A549 (cell line): ENCODE measurements around the gene FBXL20. TPM values are rescaled to one million over a fixed set of nuclear protein-coding genes. Genes with fewer than 3 reads are reported as not detected.

ENCODE experiments used
- ATAC-seq, 2 experiments: fragments of 200-7000 bp in 1 of 2; fragments of >200 bp in 1 of 2; cut with Nextera tagmentation in 1 of 2; cut with Tn5 transposase in 1 of 2; 3 replicates each; pipeline versions ENCODE4 v1.8.0 to v1.9.1; 2018 to 2020; ENCODE audit warnings: mild to moderate bottlenecking in 1 of 2, moderate library complexity in 1 of 2
- CTCF ChIA-PET: fragments of 300-600 bp; sonication (Branson Sonifier 250); formaldehyde crosslinking; extraction: SDS; loops from one replicate; lab custom pipeline; 2021; ENCODE audit warnings: antibody characterized with exemption, inconsistent platforms; lab: Yijun Ruan, JAX
- POLR2A ChIA-PET: fragments of 350-600 bp; formaldehyde crosslinking; extraction: SDS; loops from one replicate; lab custom pipeline; 2021; ENCODE audit warnings: antibody characterized with exemption, inconsistent platforms; lab: Yijun Ruan, JAX
- DNase-seq, 2 experiments: peaks; one replicate each; pipeline versions ENCODE4 v3.0.0 to v3.0.0-alpha.2; 2011 to 2016; ENCODE audit warnings: low read depth in 1 of 2, low spot score in 1 of 2
- FAIRE-seq: peaks from 2 replicates; lab custom pipeline; 2011; peaks lifted over from hg19 to GRCh38; lab: Jason Lieb, UNC
- H3K27ac ChIP-seq, 2 experiments: fragments of >200 bp; sonication (Bioruptor Twin); formaldehyde crosslinking; 3 replicates each; pipeline ENCODE4 v1.5.1; 2016 to 2017
- H3K4me1 ChIP-seq: fragments of >200 bp; sonication (Bioruptor Twin); formaldehyde crosslinking; 3 replicates; pipeline ENCODE4 v1.6.1; 2016
- H3K4me2 ChIP-seq: fragments of >200 bp; sonication (Bioruptor Twin); formaldehyde crosslinking; 3 replicates; pipeline ENCODE4 v1.6.1; 2016
- H3K4me3 ChIP-seq: fragments of >200 bp; sonication (Bioruptor Twin); formaldehyde crosslinking; 3 replicates; pipeline ENCODE4 v1.5.1; 2016
- H3K9me3 ChIP-seq: fragments of >200 bp; sonication (Bioruptor Twin); formaldehyde crosslinking; 3 replicates; pipeline ENCODE4 v1.6.1; 2016
- ATOH8 ChIP-seq: fragments of 250-450 bp; sonication (Bioruptor Pico); IDR thresholded peaks from 2 replicates; pipeline ENCODE4 v1.5.0; 2020; ENCODE audit warnings: low read depth, mild to moderate bottlenecking, moderate library complexity
- CEBPB ChIP-seq, 2 experiments: fragments of >200 bp in 1 of 2; sonication (Bioruptor Twin) in 1 of 2; formaldehyde crosslinking in 1 of 2; IDR thresholded peaks; 2 replicates each; pipeline ENCODE4 v1.6.1; 2012 to 2016
- CHD4 ChIP-seq: fragments of 200-600 bp; sonication (generic); IDR thresholded peaks from 2 replicates; pipeline ENCODE4 v1.6.1; 2016; ENCODE audit warnings: antibody characterized with exemption, mild to moderate bottlenecking, borderline replicate concordance
- EHF ChIP-seq: fragments of 250-450 bp; sonication (Bioruptor Pico); IDR thresholded peaks from 2 replicates; pipeline ENCODE4 v1.5.0; 2020; ENCODE audit warnings: mild to moderate bottlenecking
- EHMT2 ChIP-seq: fragments of 200-600 bp; sonication (generic); IDR thresholded peaks from 2 replicates; pipeline ENCODE4 v1.6.1; 2016; ENCODE audit warnings: antibody characterized with exemption, low read depth, mild to moderate bottlenecking, moderate library complexity
- ESRRA ChIP-seq: fragments of 150-350 bp; IDR thresholded peaks from 2 replicates; pipeline ENCODE4 v1.6.1; 2014; ENCODE audit warnings: mild to moderate bottlenecking, low read length, borderline replicate concordance
- HDAC2 ChIP-seq: fragments of 200-600 bp; sonication (generic); IDR thresholded peaks from 2 replicates; pipeline ENCODE4 v1.6.1; 2016
- HOXB5 ChIP-seq: fragments of 250-450 bp; sonication (Bioruptor Pico); IDR thresholded peaks from 2 replicates; pipeline ENCODE4 v1.5.0; 2020; ENCODE audit warnings: mild to moderate bottlenecking, moderate library complexity
- JUNB ChIP-seq: fragments of >200 bp; sonication (Bioruptor Twin); formaldehyde crosslinking; IDR thresholded peaks from 2 replicates; pipeline ENCODE4 v1.6.1; 2016
- MAFK ChIP-seq: fragments of 450-650 bp; IDR thresholded peaks from 2 replicates; pipeline ENCODE4 v1.6.1; 2014; ENCODE audit not compliant: partially characterized antibody
- MAZ ChIP-seq: fragments of 150-350 bp; IDR thresholded peaks from 2 replicates; pipeline ENCODE4 v1.6.1; 2014; ENCODE audit warnings: antibody characterized with exemption, low read depth, low read length, borderline replicate concordance
- NFE2L2 ChIP-seq: fragments of 150-350 bp; conservative IDR thresholded peaks from 2 replicates; pipeline ENCODE4 v1.6.1; 2014; ENCODE audit warnings: low read length
- PHF8 ChIP-seq: fragments of 200-600 bp; sonication (generic); IDR thresholded peaks from 2 replicates; pipeline ENCODE4 v1.6.1; 2016; ENCODE audit warnings: low read depth, mild to moderate bottlenecking, antibody characterized with exemption, moderate library complexity, borderline replicate concordance
- RARB ChIP-seq: fragments of 250-450 bp; sonication (Bioruptor Pico); IDR thresholded peaks from 2 replicates; pipeline ENCODE4 v1.8.0; 2021; ENCODE audit warnings: mild to moderate bottlenecking, moderate library complexity
- RCOR1 ChIP-seq: fragments of 150-350 bp; IDR thresholded peaks from 2 replicates; pipeline ENCODE4 v1.6.1; 2014; ENCODE audit warnings: antibody characterized with exemption, low read length, low read depth
- TFCP2L1 ChIP-seq: fragments of 250-450 bp; sonication (Bioruptor Pico); IDR thresholded peaks from 2 replicates; pipeline ENCODE4 v1.5.0; 2021; ENCODE audit warnings: mild to moderate bottlenecking
- TP53 ChIP-seq: fragments of 250-450 bp; sonication (Bioruptor Pico); IDR thresholded peaks from 2 replicates; pipeline ENCODE4 v1.5.0; 2021; ENCODE audit warnings: mild to moderate bottlenecking, moderate library complexity
- ZC3H11A ChIP-seq: fragments of 450-650 bp; IDR thresholded peaks from 2 replicates; pipeline ENCODE4 v1.6.1; 2014; ENCODE audit warnings: antibody characterized with exemption, mild to moderate bottlenecking
- WGBS: methylation state at CpG from one replicate; pipeline ENCODE4 v1.1.6; 2017; ENCODE audit errors: missing lambda C conversion rate; 5-methylcytosine and 5-hydroxymethylcytosine counted together
- polyA plus RNA-seq, 4 experiments: library from polyadenylated mRNA; depleted of rRNA in 3 of 4; stranded (reverse); fragments of >200 nt; fragmentation: RNase III in 1 of 4; extraction: RNeasy Plus Mini Kit Qiagen cat#74134 plus additional on column Dnase treatment in 1 of 4; gene quantifications; 2 replicates in 3 of 4; 3 replicates in 1 of 4; pipeline ENCODE4 v1.2.3, GENCODE V29; 2011 to 2017
- TF ChIP-seq, protein P1 (sequence below): IDR thresholded peaks from 2 replicates; pipeline ENCODE4 v1.6.1; 2012
- TF ChIP-seq, protein P2 (sequence below): fragments of 200-600 bp; sonication (generic); IDR thresholded peaks from 2 replicates; pipeline ENCODE4 v1.6.1; 2016; ENCODE audit warnings: antibody characterized with exemption, mild to moderate bottlenecking, moderate library complexity

The FBXL20 gene
- polyA plus RNA-seq, 2 of the 4 experiments (the other 2 are of a cell fraction), result 5.7 to 6.7 TPM

DNA sequence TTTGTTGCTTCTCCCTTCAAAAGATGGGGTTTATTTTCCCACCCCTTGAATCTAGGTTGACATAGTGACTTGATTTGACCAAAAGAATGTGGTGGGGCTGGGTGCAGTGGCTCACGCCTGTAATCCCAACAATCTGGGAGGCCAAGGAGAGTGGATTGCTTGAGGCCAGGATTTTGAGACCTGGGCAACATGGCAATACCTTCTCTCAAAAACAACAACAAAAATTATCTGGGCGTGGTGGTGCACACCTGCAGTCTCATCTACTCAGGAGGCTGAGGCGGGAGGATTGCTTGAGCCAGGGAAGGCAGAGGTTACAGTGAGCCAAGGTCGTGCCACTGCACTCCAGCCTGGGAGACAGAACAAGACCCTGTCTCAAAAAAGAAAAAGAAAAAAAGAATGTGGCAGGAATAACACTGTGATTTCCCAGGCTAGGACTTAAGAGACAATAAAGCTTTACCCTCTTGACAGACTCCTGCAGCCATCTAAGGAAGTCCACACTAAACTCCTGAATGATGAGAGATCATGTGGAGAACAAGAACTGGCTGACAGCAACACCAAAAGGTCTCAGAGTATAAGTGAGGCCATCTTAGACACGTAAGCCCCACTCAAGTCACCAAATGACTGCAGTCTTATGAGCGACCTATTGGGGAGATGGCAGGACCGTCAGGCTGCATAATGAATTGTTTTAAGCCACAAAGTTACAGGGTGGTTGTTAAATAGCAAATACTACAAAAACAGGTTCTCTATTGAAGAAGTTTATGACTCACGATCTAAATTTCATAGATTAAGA is 37.0 kb downstream of the FBXL20 start:
- no peak overlapping the region for H3K4me3 ChIP-seq
- no peak for DNase-seq
- ChIA-PET POLR2A (interaction anchor here (0.6 kb wide), 1 partner anchor 20 kb away, joined by 5 read pairs; no protein-coding TSS in a partner anchor), CTCF (no interaction called here)
- TF ChIP-seq JUNB, result no peak
- TF ChIP-seq MAFK, result no peak
- no peak for TF ChIP-seq NFE2L2
- TF ChIP-seq TP53, result no peak
- TF ChIP-seq RCOR1, result no peak
- no peak for TF ChIP-seq MAZ
- no peak for TF ChIP-seq RARB (CRISPR knock-in tag)
- TF ChIP-seq TFCP2L1 (CRISPR knock-in tag), result no peak
- TF ChIP-seq HDAC2, result no peak
- 77% methylated on average over 8 of the region's 8 CpGs for WGBS
- FAIRE-seq, result no peak
- ATAC-seq, result peak; percentile 41 to 47; a peak in 3 of 6 replicates
- no peak overlapping the region for H3K4me2 ChIP-seq
- peaks cover 7% of the 10 kb centered on the region; the same call in 2 of the 3 replicates for H3K4me1 ChIP-seq
- no peaks in the 10 kb centered on the region for H3K9me3 ChIP-seq
- no peak overlapping the region for H3K27ac ChIP-seq

DNA sequence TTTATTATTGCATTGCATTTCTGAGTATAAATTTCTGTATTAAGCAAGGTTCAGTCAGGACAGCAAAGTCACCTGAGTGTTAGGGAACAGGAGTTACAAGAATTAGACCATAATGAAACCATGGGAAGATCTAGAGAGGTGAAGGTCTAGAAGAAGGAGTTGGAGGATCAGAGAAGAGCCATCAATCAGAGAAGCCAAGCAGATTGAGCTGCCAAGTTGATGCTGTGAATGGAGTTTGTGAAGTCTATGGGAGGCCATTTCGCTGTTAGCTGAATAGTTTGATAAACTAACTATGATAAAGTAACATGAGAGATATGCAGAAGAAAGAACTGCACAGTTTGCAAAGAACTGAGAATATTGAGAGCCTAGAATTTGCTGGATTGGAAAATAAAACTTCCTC is 40.4 kb downstream of the FBXL20 start:
- CTCF ChIA-PET, result no interaction called here
- TF ChIP-seq PHF8 (no peak), MAZ (no peak), EHF (CRISPR knock-in tag) (no peak), CEBPB (IDR thresholded peaks at IDR 0.05) (no peak), ATOH8 (CRISPR knock-in tag) (no peak), EHMT2 (no peak), HOXB5 (CRISPR knock-in tag) (no peak), CHD4 (no peak), RARB (CRISPR knock-in tag) (no peak), ESRRA (no peak), ZC3H11A (no peak)
- TF ChIP-seq, protein P1, sequence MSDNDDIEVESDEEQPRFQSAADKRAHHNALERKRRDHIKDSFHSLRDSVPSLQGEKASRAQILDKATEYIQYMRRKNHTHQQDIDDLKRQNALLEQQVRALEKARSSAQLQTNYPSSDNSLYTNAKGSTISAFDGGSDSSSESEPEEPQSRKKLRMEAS, result no peak
- TF ChIP-seq, protein P2, sequence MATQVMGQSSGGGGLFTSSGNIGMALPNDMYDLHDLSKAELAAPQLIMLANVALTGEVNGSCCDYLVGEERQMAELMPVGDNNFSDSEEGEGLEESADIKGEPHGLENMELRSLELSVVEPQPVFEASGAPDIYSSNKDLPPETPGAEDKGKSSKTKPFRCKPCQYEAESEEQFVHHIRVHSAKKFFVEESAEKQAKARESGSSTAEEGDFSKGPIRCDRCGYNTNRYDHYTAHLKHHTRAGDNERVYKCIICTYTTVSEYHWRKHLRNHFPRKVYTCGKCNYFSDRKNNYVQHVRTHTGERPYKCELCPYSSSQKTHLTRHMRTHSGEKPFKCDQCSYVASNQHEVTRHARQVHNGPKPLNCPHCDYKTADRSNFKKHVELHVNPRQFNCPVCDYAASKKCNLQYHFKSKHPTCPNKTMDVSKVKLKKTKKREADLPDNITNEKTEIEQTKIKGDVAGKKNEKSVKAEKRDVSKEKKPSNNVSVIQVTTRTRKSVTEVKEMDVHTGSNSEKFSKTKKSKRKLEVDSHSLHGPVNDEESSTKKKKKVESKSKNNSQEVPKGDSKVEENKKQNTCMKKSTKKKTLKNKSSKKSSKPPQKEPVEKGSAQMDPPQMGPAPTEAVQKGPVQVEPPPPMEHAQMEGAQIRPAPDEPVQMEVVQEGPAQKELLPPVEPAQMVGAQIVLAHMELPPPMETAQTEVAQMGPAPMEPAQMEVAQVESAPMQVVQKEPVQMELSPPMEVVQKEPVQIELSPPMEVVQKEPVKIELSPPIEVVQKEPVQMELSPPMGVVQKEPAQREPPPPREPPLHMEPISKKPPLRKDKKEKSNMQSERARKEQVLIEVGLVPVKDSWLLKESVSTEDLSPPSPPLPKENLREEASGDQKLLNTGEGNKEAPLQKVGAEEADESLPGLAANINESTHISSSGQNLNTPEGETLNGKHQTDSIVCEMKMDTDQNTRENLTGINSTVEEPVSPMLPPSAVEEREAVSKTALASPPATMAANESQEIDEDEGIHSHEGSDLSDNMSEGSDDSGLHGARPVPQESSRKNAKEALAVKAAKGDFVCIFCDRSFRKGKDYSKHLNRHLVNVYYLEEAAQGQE, result no peak
- TF ChIP-seq, all 56 proteins: peak for 0
- no peaks in the 10 kb centered on the region for H3K9me3 ChIP-seq
- no peak overlapping the region for H3K4me2 ChIP-seq
- POLR2A ChIA-PET, result no interaction called here
- peaks cover 28% of the 10 kb centered on the region for H3K4me1 ChIP-seq
- ATAC-seq (no peak), FAIRE-seq (no peak), DNase-seq (no peak)
- H3K27ac ChIP-seq, result no peak overlapping the region
- 87% methylated on average over 1 of the region's 1 CpG for WGBS
- H3K4me3 ChIP-seq, result no peak overlapping the region
